Common myeloid progenitor, CD34-positive (primary cell): ENCODE measurements around the gene TMEM63A.
A peak's percentile ranks its signal among the peaks of the same experiment; 100 is the strongest.

ENCODE experiments used
- CTCF ChIA-PET: fragments of 350-600 bp; sonication (Branson Sonifier 250); formaldehyde crosslinking; loops from one replicate; lab custom pipeline; 2021; ENCODE audit warnings: antibody characterized with exemption; lab: Charles Lee
- POLR2A ChIA-PET: fragments of 350-600 bp; sonication (Branson Sonifier 250); formaldehyde crosslinking; loops from one replicate; lab custom pipeline; 2021; ENCODE audit warnings: antibody characterized with exemption; lab: Charles Lee
- DNase-seq, 3 donors: peaks; one replicate each; pipeline versions ENCODE4 v3.0.0 to v3.0.0-alpha.2; 2013
- H3K27ac ChIP-seq, 2 experiments: 1 replicate in 1 of 2; 2 replicates in 1 of 2; pipeline ENCODE4 v1.7.0; 2013; ENCODE audit warnings: inconsistent platforms in 2 of 2, low read length in 2 of 2, mild to moderate bottlenecking in 2 of 2, low read depth in 1 of 2, moderate library complexity in 1 of 2; ENCODE audit not compliant: severe bottlenecking in 2 of 2, insufficient read depth in 1 of 2, poor library complexity in 1 of 2
- H3K27me3 ChIP-seq, 5 experiments: replicated peaks in 2 of 5; 1 replicate in 3 of 5; 2 replicates in 2 of 5; pipeline versions ENCODE4 v1.6.1 to v1.7.0; 2013; ENCODE audit warnings: low read length in 4 of 5, mild to moderate bottlenecking in 2 of 5, moderate library complexity in 2 of 5, inconsistent platforms in 1 of 5; ENCODE audit not compliant: insufficient read depth in 5 of 5, control insufficient read depth in 4 of 5
- H3K36me3 ChIP-seq, 4 experiments: 1 replicate in 2 of 4; 2 replicates in 2 of 4; pipeline versions ENCODE4 v1.6.1 to v1.7.0; 2013; ENCODE audit warnings: low read length in 3 of 4, control low read depth in 1 of 4, mild to moderate bottlenecking in 1 of 4; ENCODE audit not compliant: control insufficient read depth in 4 of 4, insufficient read depth in 4 of 4
- H3K4me1 ChIP-seq, 4 experiments: 1 replicate in 3 of 4; 2 replicates in 1 of 4; pipeline versions ENCODE4 v1.6.1 to v1.7.1; 2013; ENCODE audit warnings: low read length in 3 of 4, mild to moderate bottlenecking in 3 of 4, control low read depth in 1 of 4, inconsistent platforms in 1 of 4, moderate library complexity in 1 of 4; ENCODE audit not compliant: control insufficient read depth in 4 of 4, insufficient read depth in 4 of 4; ENCODE audit errors: control extremely low read depth in 1 of 4
- H3K4me3 ChIP-seq, 7 experiments: 1 replicate in 4 of 7; 2 replicates in 3 of 7; pipeline versions ENCODE4 v1.5.1 to v1.7.0; 2013; ENCODE audit warnings: mild to moderate bottlenecking in 7 of 7, low read length in 6 of 7, moderate library complexity in 6 of 7, inconsistent platforms in 2 of 7, low read depth in 2 of 7, control low read depth in 1 of 7; ENCODE audit not compliant: insufficient read depth in 4 of 7, control insufficient read depth in 1 of 7; ENCODE audit errors: extremely low read depth in 1 of 7
- H3K9me3 ChIP-seq, 5 experiments: 1 replicate in 4 of 5; 2 replicates in 1 of 5; pipeline versions ENCODE4 v1.6.1 to v1.7.1; 2013; ENCODE audit warnings: low read length in 4 of 5, mild to moderate bottlenecking in 2 of 5, inconsistent platforms in 1 of 5, low read depth in 1 of 5, moderate library complexity in 1 of 5; ENCODE audit not compliant: control insufficient read depth in 4 of 5, insufficient read depth in 2 of 5; ENCODE audit errors: control extremely low read depth in 1 of 5
- WGBS: methylation state at CpG from one replicate; pipeline ENCODE4 v1.1.5; 2013; ENCODE audit not compliant: insufficient coverage; 5-methylcytosine and 5-hydroxymethylcytosine counted together

TMEM63A gene

GRCh38 chr1:225926551-225927113, 44.5 kb upstream of the TMEM63A start:
- Histone ChIP-seq H3K4me1 (peaks cover 3 to 52% (median 44%) of the 10 kb centered on the region in 4 experiments), H3K9me3 (no peaks in the 10 kb centered on the region), H3K36me3 (peaks cover 2 to 12% (median 6%) of the 10 kb centered on the region in 4 experiments), H3K27ac (peak overlapping the region in 1 of 2 experiments; percentile 9), H3K27me3 (no peaks in the 10 kb centered on the region), H3K4me3 (peak overlapping the region in 1 of 7 experiments; percentile 20)
- ChIA-PET POLR2A (no interaction called here), CTCF (interaction anchor here (0.9 to 2.0 kb wide), 6 partner anchors 16 to 35 kb away, joined by 3 to 6 read pairs (median 4); no protein-coding TSS in a partner anchor)
- WGBS, result 81% methylated on average over 2 of the region's 3 CpGs
- DNase-seq, result peak in 2 of 3 donors; percentile 21 to 40

- no peaks in the 10 kb centered on the region for H3K9me3 ChIP-seq
- peak within 1 kb of the TSS; percentile 60 to 95 (median 85) for H3K4me3 ChIP-seq
- CTCF ChIA-PET, result interaction anchor here (0.8 to 3.2 kb wide), 7 partner anchors 12 to 449 kb away, joined by 3 to 10 read pairs (median 5); no protein-coding TSS in a partner anchor
- H3K27ac ChIP-seq, result peak within 1 kb of the TSS; percentile 80 to 93
- peak; percentile 95 to 97 (median 97) for DNase-seq
- H3K27me3 ChIP-seq, result no peaks in the 10 kb centered on the region
- POLR2A ChIA-PET, result interaction anchor here (0.6 to 1.8 kb wide), 4 partner anchors 10 to 146 kb away, joined by 3 to 5 read pairs (median 4); partner anchors contain the start of gene SRP9
- 0% methylated on average over 58 of the region's 80 CpGs for WGBS
- H3K4me1 ChIP-seq, result peaks cover 3 to 74% (median 65%) of the 10 kb centered on the region in 4 experiments
- peaks cover 4 to 30% (median 15%) of the 10 kb centered on the region in 4 experiments for H3K36me3 ChIP-seq
Measured at GRCh38 chr1:225923692-225924555, 41.7 kb upstream of the TMEM63A start, which contains the start of gene PYCR2. Gene PYCR2, minus strand, starts transcription at chr1:225924250. Its CDS starts 140 bp downstream, at chr1:225924110.

GRCh38 chr1:225923381-225923691, 41.2 kb upstream of the TMEM63A start:
- ChIA-PET POLR2A (interaction anchor here (0.6 to 1.8 kb wide), 2 partner anchors 9 to 146 kb away, joined by 3 to 5 read pairs; partner anchors contain the start of gene SRP9), CTCF (interaction anchor here (0.8 to 3.2 kb wide), 6 partner anchors 11 to 75 kb away, joined by 3 to 10 read pairs (median 6); no protein-coding TSS in a partner anchor)
- H3K9me3 ChIP-seq, result no peaks in the 10 kb centered on the region
- no peak for DNase-seq
- WGBS, result 0% methylated on average over 5 of the region's 8 CpGs
- peak overlapping the region; percentile 60 to 95 (median 85) for H3K4me3 ChIP-seq
- no peaks in the 10 kb centered on the region for H3K27me3 ChIP-seq
- peaks cover 4 to 35% (median 17%) of the 10 kb centered on the region in 4 experiments for H3K36me3 ChIP-seq
- H3K27ac ChIP-seq, result peak overlapping the region; percentile 72 to 93
- H3K4me1 ChIP-seq, result peaks cover 3 to 70% (median 62%) of the 10 kb centered on the region in 4 experiments

- ChIA-PET CTCF (interaction anchor here (0.9 to 2.7 kb wide), 9 partner anchors 9 to 447 kb away, joined by 3 to 13 read pairs (median 4); partner anchors contain the start of gene SRP9), POLR2A (no interaction called here)
- no peaks in the 10 kb centered on the region for H3K9me3 ChIP-seq
- 96% methylated on average over 21 of the region's 23 CpGs for WGBS
- peaks cover 3 to 67% (median 55%) of the 10 kb centered on the region in 4 experiments for H3K4me1 ChIP-seq
- DNase-seq, result no peak
- no peaks in the 10 kb centered on the region for H3K27me3 ChIP-seq
- peaks cover 4 to 48% (median 25%) of the 10 kb centered on the region in 4 experiments for H3K36me3 ChIP-seq
- peak overlapping the region in 1 of 2 experiments; percentile 93 for H3K27ac ChIP-seq
- peak overlapping the region in 1 of 7 experiments; percentile 95 for H3K4me3 ChIP-seq
Measured at GRCh38 chr1:225921734-225922709, 39.8 kb upstream of the TMEM63A start.

GRCh38 chr1:225919906-225920305, 37.7 kb upstream of the TMEM63A start:
- peaks cover 3 to 57% (median 45%) of the 10 kb centered on the region in 4 experiments for H3K4me1 ChIP-seq
- peak; percentile 45 to 77 (median 73) for DNase-seq
- H3K27ac ChIP-seq, result no peak overlapping the region
- ChIA-PET CTCF (interaction anchor here (0.7 to 2.6 kb wide), 10 partner anchors 11 to 147 kb away, joined by 3 to 7 read pairs (median 3); partner anchors contain the start of gene SRP9), POLR2A (no interaction called here)
- peaks cover 6 to 61% (median 37%) of the 10 kb centered on the region in 4 experiments for H3K36me3 ChIP-seq
- H3K4me3 ChIP-seq, result peak overlapping the region in 2 of 7 experiments; percentile 4 to 52
- WGBS, result 4% methylated on average over 4 of the region's 5 CpGs
- H3K27me3 ChIP-seq, result no peaks in the 10 kb centered on the region
- no peaks in the 10 kb centered on the region for H3K9me3 ChIP-seq

GRCh38 chr1:225918280-225918679, 36.1 kb upstream of the TMEM63A start:
- Histone ChIP-seq H3K27ac (no peak overlapping the region), H3K36me3 (peaks cover 8 to 64% (median 41%) of the 10 kb centered on the region in 4 experiments), H3K27me3 (no peaks in the 10 kb centered on the region), H3K9me3 (no peaks in the 10 kb centered on the region), H3K4me1 (peaks cover 3 to 46% (median 36%) of the 10 kb centered on the region in 4 experiments), H3K4me3 (no peak overlapping the region)
- CTCF ChIA-PET, result interaction anchor here (1.1 to 2.6 kb wide), 9 partner anchors 12 to 444 kb away, joined by 3 to 8 read pairs (median 4); partner anchors contain the start of gene SRP9
- WGBS, result 100% methylated on average over 4 of the region's 4 CpGs
- DNase-seq, result no peak
- POLR2A ChIA-PET, result no interaction called here
